WTC11 (cell line): ENCODE data around the gene KLHDC9. TPM values are rescaled to one million over a fixed set of nuclear protein-coding genes. Genes with fewer than 3 reads are reported as not detected.

ENCODE experiments used
- ATAC-seq: fragments of 200-7000 bp; cut with Tn5 transposase; 2 replicates; pipeline ENCODE4 v1.10.0; 2021; ENCODE audit warnings: mild to moderate bottlenecking, moderate library complexity
- CTCF ChIA-PET: fragments of 300-600 bp; sonication (Branson Sonifier 250); formaldehyde crosslinking; loops from one replicate; lab custom pipeline; 2021; ENCODE audit warnings: antibody characterized with exemption; lab: Charles Lee
- POLR2A ChIA-PET: fragments of 350-600 bp; sonication (Branson Sonifier 250); formaldehyde crosslinking; loops from one replicate; lab custom pipeline; 2021; ENCODE audit warnings: antibody characterized with exemption; lab: Charles Lee
- DNase-seq: peaks from one replicate; pipeline ENCODE4 v3.0.0; 2021; ENCODE audit warnings: low spot score
- H3K27ac Mint-ChIP-seq: 2 replicates; pipeline ENCODE4 v1.8.0; 2021; ENCODE audit warnings: mixed read lengths
- H3K27me3 Mint-ChIP-seq: 2 replicates; pipeline ENCODE4 v1.8.0; 2021; ENCODE audit warnings: low read depth, mild to moderate bottlenecking, moderate library complexity, mixed read lengths
- H3K36me3 Mint-ChIP-seq: 2 replicates; pipeline ENCODE4 v1.8.0; 2021; ENCODE audit warnings: mixed read lengths
- H3K4me1 Mint-ChIP-seq: 2 replicates; pipeline ENCODE4 v1.8.0; 2022; ENCODE audit warnings: mixed read lengths
- H3K4me3 Mint-ChIP-seq: 2 replicates; pipeline ENCODE4 v1.8.0; 2021; ENCODE audit warnings: mild to moderate bottlenecking, moderate library complexity, mixed read lengths
- H3K9me3 Mint-ChIP-seq: 2 replicates; pipeline ENCODE4 v1.8.0; 2021; ENCODE audit warnings: mixed read lengths
- AFF4 ChIP-seq: sonication (generic); formaldehyde crosslinking; IDR thresholded peaks from 2 replicates; pipeline ENCODE4 v1.8.1; 2023; ENCODE audit warnings: mild to moderate bottlenecking, missing genetic modification reagents, borderline replicate concordance
- CBFB ChIP-seq: sonication (generic); formaldehyde crosslinking; IDR thresholded peaks from 2 replicates; pipeline ENCODE4 v1.8.1; 2022; ENCODE audit warnings: mild to moderate bottlenecking, low read depth, missing genetic modification reagents
- CDX4 ChIP-seq: fragments of 250-450 bp; sonication (Bioruptor Pico); IDR thresholded peaks from 2 replicates; pipeline ENCODE4 v1.9.0; 2021; ENCODE audit warnings: moderate library complexity, mild to moderate bottlenecking, inconsistent platforms, borderline replicate concordance
- CREB1 ChIP-seq: sonication (generic); formaldehyde crosslinking; IDR thresholded peaks from 2 replicates; pipeline ENCODE4 v1.8.0; 2023; ENCODE audit warnings: mild to moderate bottlenecking, missing genetic modification reagents
- E2F4 ChIP-seq: sonication (generic); formaldehyde crosslinking; IDR thresholded peaks from 2 replicates; pipeline ENCODE4 v1.8.1; 2022; ENCODE audit warnings: low read depth, mild to moderate bottlenecking, moderate library complexity, missing genetic modification reagents, borderline replicate concordance
- ESRRA ChIP-seq: sonication (generic); formaldehyde crosslinking; IDR thresholded peaks from 2 replicates; pipeline ENCODE4 v1.8.1; 2022; ENCODE audit warnings: mild to moderate bottlenecking, missing genetic modification reagents, borderline replicate concordance
- FOXK1 ChIP-seq: sonication (generic); formaldehyde crosslinking; IDR thresholded peaks from 2 replicates; pipeline ENCODE4 v1.8.0; 2022; ENCODE audit warnings: mild to moderate bottlenecking, moderate library complexity, missing genetic modification reagents
- IRF1 ChIP-seq: sonication (generic); formaldehyde crosslinking; IDR thresholded peaks from 2 replicates; pipeline ENCODE4 v1.8.0; 2023; ENCODE audit warnings: missing genetic modification reagents
- OVOL2 ChIP-seq: fragments of 250-450 bp; sonication (Bioruptor Pico); IDR thresholded peaks from 2 replicates; pipeline ENCODE4 v1.9.0; 2021; ENCODE audit warnings: mild to moderate bottlenecking, borderline replicate concordance
- SMAD3 ChIP-seq: sonication (generic); formaldehyde crosslinking; IDR thresholded peaks from 2 replicates; pipeline ENCODE4 v1.8.0; 2022; ENCODE audit warnings: missing genetic modification reagents, mild to moderate bottlenecking, borderline replicate concordance
- TEAD4 ChIP-seq: sonication (generic); formaldehyde crosslinking; IDR thresholded peaks from 2 replicates; pipeline ENCODE4 v1.8.0; 2022; ENCODE audit warnings: mild to moderate bottlenecking, missing genetic modification reagents
- USF1 ChIP-seq: sonication (generic); formaldehyde crosslinking; IDR thresholded peaks from 2 replicates; pipeline ENCODE4 v1.8.0; 2022; ENCODE audit warnings: mild to moderate bottlenecking, missing genetic modification reagents
- ZNF121 ChIP-seq: sonication (generic); formaldehyde crosslinking; IDR thresholded peaks from 2 replicates; pipeline ENCODE4 v1.8.0; 2023; ENCODE audit warnings: missing genetic modification reagents
- ZNF317 ChIP-seq: sonication (generic); formaldehyde crosslinking; IDR thresholded peaks from 2 replicates; pipeline ENCODE4 v1.8.1; 2023; ENCODE audit warnings: low read depth, mild to moderate bottlenecking, moderate library complexity, missing genetic modification reagents, borderline replicate concordance
- total RNA-seq: library from RNA; stranded (reverse); gene quantifications from 3 replicates; pipeline ENCODE4 v1.2.3, GENCODE V29; 2021
- TF ChIP-seq, protein P1 (sequence below): fragments of 250-450 bp; sonication (Bioruptor Pico); IDR thresholded peaks from 2 replicates; pipeline ENCODE4 v1.9.0; 2021; ENCODE audit warnings: mild to moderate bottlenecking
- TF ChIP-seq, protein P2 (sequence below): sonication (generic); formaldehyde crosslinking; IDR thresholded peaks from 2 replicates; pipeline ENCODE4 v1.8.0; 2023; ENCODE audit warnings: missing genetic modification reagents, mild to moderate bottlenecking, borderline replicate concordance

KLHDC9 gene
- total RNA-seq, 1 experiment from 2014 or later = 5.8 TPM

DNA sequence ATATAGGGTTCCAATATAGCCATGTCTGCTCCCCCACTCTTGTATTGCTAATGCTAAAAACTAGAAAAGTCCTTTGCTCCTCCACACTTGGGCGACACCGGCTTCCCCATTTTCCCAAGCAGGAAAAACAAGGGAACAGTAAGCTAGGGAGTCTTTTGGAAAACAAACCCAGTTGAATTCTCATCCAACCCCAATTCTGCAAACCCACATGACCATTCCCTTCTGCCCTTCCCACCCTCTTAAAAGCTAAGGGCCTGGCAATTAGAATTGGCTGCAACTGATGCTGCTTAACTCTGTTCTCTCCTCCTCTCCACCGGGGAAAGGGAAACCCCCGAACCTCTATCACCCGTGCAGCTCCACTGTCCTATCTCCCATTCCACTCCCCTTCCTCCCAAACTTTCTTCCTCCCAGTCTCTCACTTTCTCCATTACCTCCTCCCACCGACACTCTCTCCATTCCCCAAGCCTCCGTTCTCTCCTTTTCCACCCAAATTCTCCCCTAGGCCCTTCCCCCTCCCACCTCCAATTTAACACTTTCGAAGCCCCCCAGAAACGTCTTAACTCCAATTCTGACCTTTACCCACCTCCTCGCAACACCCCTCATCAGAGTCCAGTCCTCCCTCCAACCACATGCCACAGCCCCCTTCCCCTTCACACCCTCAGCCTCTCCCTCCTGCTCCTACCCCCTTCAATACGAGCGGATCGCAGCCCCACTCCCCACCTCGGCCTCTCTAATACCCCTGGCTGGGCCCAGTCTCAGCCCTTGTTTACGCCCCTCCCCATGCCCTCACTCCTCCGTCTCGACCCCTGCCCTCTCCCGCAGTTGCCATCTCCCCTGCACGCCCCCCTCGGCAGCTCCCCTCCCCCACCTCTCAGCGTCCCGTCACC, 33.6 kb downstream of the KLHDC9 start (continued):
- TF ChIP-seq CREB1 (CRISPR knock-in tag) = 0 out of 2 replicates have a peak, but pooled peaks have one; percentile 18
- TF ChIP-seq IRF1 (CRISPR knock-in tag) = no peak
- TF ChIP-seq TEAD4 (CRISPR knock-in tag) = no peak
- 0 out of 2 replicates have a peak, but pooled peaks have one; percentile 68 for TF ChIP-seq FOXK1 (CRISPR knock-in tag)
- TF ChIP-seq, protein P1, sequence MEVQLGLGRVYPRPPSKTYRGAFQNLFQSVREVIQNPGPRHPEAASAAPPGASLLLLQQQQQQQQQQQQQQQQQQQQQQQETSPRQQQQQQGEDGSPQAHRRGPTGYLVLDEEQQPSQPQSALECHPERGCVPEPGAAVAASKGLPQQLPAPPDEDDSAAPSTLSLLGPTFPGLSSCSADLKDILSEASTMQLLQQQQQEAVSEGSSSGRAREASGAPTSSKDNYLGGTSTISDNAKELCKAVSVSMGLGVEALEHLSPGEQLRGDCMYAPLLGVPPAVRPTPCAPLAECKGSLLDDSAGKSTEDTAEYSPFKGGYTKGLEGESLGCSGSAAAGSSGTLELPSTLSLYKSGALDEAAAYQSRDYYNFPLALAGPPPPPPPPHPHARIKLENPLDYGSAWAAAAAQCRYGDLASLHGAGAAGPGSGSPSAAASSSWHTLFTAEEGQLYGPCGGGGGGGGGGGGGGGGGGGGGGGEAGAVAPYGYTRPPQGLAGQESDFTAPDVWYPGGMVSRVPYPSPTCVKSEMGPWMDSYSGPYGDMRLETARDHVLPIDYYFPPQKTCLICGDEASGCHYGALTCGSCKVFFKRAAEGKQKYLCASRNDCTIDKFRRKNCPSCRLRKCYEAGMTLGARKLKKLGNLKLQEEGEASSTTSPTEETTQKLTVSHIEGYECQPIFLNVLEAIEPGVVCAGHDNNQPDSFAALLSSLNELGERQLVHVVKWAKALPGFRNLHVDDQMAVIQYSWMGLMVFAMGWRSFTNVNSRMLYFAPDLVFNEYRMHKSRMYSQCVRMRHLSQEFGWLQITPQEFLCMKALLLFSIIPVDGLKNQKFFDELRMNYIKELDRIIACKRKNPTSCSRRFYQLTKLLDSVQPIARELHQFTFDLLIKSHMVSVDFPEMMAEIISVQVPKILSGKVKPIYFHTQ (CRISPR knock-in tag) = no peak
- TF ChIP-seq, all 79 proteins: peak for 9

DNA sequence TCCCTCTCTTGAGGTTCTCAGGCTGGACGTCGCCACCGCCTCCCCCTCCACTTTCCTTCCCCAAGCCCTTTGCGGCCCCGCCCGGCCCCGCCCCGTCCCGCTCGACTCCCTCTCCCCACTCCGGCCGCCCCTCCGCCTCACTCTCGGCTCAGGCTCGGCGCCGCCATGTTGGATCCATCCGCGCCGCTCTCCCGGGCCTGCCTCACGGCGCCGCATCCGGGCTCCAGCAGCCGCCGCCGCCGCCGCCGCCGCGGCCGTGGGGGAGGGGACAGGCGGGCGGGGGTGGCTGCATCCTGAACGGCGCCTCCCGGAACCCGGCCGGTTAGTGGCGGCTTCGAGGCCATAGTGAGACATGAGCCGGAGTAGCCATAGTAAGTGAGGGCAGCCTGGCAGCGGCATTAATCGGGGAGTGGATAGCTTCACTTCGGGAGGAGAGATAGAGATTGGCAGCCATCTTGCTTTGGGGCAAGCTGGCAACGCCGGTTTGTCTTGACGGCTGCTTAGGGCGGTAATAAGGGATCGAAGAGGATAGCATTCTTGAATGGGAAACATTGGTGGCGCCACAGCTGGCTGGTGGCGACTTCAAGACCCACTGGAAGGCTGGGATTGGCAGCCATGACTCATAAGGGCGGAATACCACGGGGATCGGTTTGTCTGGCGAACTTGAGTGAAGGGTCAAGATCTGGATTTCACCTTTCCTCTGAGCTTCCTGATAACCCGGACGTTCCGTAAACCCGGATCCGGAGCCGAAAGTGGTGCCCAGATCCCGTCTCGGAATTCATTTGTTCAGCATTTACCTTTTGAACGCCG, 34.5 kb downstream of the KLHDC9 start, which contains the start of gene DEDD:
DEDD (minus strand) TSS at position 258 of the 810 bp plus-strand sequence. CDS start 8,205 bp downstream, outside the sequence.
- Mint-ChIP-seq H3K9me3 (no peaks in the 10 kb centered on the region), H3K4me3 (no peak within 1 kb of the TSS), H3K27ac (peak within 1 kb of the TSS; percentile 88), H3K4me1 (peaks cover 27% of the 10 kb centered on the region), H3K27me3 (no peaks in the 10 kb centered on the region), H3K36me3 (peaks cover 23% of the 10 kb centered on the region)
- POLR2A ChIA-PET = interaction anchor here (0.6 to 2.4 kb wide), 16 partner anchors 11 to 1119 kb away, joined by 3 to 12 read pairs (median 5); partner anchors contain the start of genes F11R, ITLN2, KLHDC9 and NDUFS2
- ATAC-seq (peak; percentile 83), DNase-seq (peak; percentile 90)
- CTCF ChIA-PET = interaction anchor here (0.5 to 4.8 kb wide), 11 partner anchors 9 to 451 kb away, joined by 3 to 18 read pairs (median 4); partner anchors contain the start of genes ITLN2, KLHDC9, NIT1 and PFDN2
- no peak for TF ChIP-seq FOXK1 (CRISPR knock-in tag)
- TF ChIP-seq SMAD3 = no peak
- TF ChIP-seq AFF4 (CRISPR knock-in tag) = no peak
- no peak for TF ChIP-seq CDX4 (CRISPR knock-in tag)
- TF ChIP-seq OVOL2 (CRISPR knock-in tag) = no peak
- TF ChIP-seq E2F4 (CRISPR knock-in tag) = no peak
- TF ChIP-seq ZNF121 (CRISPR knock-in tag) = peak; percentile 55; the same call in 1 of the 2 replicates
- TF ChIP-seq USF1 (CRISPR knock-in tag) = no peak
- no peak for TF ChIP-seq ZNF317 (CRISPR knock-in tag)
- TF ChIP-seq CBFB = peak; percentile 64; the same call in 1 of the 2 replicates
- peak; percentile 51; the same call in 1 of the 2 replicates for TF ChIP-seq ESRRA (CRISPR knock-in tag)
- TF ChIP-seq, protein P2, sequence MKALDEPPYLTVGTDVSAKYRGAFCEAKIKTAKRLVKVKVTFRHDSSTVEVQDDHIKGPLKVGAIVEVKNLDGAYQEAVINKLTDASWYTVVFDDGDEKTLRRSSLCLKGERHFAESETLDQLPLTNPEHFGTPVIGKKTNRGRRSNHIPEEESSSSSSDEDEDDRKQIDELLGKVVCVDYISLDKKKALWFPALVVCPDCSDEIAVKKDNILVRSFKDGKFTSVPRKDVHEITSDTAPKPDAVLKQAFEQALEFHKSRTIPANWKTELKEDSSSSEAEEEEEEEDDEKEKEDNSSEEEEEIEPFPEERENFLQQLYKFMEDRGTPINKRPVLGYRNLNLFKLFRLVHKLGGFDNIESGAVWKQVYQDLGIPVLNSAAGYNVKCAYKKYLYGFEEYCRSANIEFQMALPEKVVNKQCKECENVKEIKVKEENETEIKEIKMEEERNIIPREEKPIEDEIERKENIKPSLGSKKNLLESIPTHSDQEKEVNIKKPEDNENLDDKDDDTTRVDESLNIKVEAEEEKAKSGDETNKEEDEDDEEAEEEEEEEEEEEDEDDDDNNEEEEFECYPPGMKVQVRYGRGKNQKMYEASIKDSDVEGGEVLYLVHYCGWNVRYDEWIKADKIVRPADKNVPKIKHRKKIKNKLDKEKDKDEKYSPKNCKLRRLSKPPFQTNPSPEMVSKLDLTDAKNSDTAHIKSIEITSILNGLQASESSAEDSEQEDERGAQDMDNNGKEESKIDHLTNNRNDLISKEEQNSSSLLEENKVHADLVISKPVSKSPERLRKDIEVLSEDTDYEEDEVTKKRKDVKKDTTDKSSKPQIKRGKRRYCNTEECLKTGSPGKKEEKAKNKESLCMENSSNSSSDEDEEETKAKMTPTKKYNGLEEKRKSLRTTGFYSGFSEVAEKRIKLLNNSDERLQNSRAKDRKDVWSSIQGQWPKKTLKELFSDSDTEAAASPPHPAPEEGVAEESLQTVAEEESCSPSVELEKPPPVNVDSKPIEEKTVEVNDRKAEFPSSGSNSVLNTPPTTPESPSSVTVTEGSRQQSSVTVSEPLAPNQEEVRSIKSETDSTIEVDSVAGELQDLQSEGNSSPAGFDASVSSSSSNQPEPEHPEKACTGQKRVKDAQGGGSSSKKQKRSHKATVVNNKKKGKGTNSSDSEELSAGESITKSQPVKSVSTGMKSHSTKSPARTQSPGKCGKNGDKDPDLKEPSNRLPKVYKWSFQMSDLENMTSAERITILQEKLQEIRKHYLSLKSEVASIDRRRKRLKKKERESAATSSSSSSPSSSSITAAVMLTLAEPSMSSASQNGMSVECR (CRISPR knock-in tag) = no peak
